Activated T-cell treated with anti-CD3 and anti-CD28 coated beads for 48 hours (primary cell): ENCODE data around the gene PPP1R15B.

ENCODE experiments used
- DNase-seq: peaks from one replicate; pipeline ENCODE4 v3.0.0-alpha.2; 2020; ENCODE audit warnings: low read depth

PPP1R15B gene

GRCh38 chr1:204367193-204367858 is 44.3 kb downstream of the PPP1R15B start:
- no peak for DNase-seq

- no peak for DNase-seq
Observed at GRCh38 chr1:204366759-204367158, 44.9 kb downstream of the PPP1R15B start.

- DNase-seq, result peak; percentile 66
Observed at GRCh38 chr1:204363335-204364114, 48.1 kb downstream of the PPP1R15B start.

GRCh38 chr1:204362984-204363334 is 48.7 kb downstream of the PPP1R15B start:
- DNase-seq, result no peak

GRCh38 chr1:204361781-204362180 is 49.8 kb downstream of the PPP1R15B start:
- no peak for DNase-seq

- DNase-seq, result no peak
Observed at GRCh38 chr1:204361341-204361771, 50.3 kb downstream of the PPP1R15B start.

GRCh38 chr1:204360314-204360713 is 51.3 kb downstream of the PPP1R15B start:
- no peak for DNase-seq

- no peak for DNase-seq
Observed at GRCh38 chr1:204359474-204360255, 52.0 kb downstream of the PPP1R15B start, which contains the start of gene PLEKHA6. TSS of gene PLEKHA6 (minus strand) at chr1:204359929. CDS start at chr1:204273727, 86,202 bp downstream.

GRCh38 chr1:204359131-204359473 is 52.5 kb downstream of the PPP1R15B start:
- DNase-seq, result no peak

GRCh38 chr1:204358605-204359004 is 53.0 kb downstream of the PPP1R15B start:
- DNase-seq, result no peak

- no peak for DNase-seq
Observed at GRCh38 chr1:204357551-204358490, 53.8 kb downstream of the PPP1R15B start.

GRCh38 chr1:204356997-204357396 is 54.6 kb downstream of the PPP1R15B start:
- no peak for DNase-seq

GRCh38 chr1:204355913-204356312 is 55.7 kb downstream of the PPP1R15B start:
- DNase-seq, result no peak

- DNase-seq, result no peak
Observed at GRCh38 chr1:204354579-204354978, 57.0 kb downstream of the PPP1R15B start.
